ENCODE measurements around the gene PRR33.

DNA sequence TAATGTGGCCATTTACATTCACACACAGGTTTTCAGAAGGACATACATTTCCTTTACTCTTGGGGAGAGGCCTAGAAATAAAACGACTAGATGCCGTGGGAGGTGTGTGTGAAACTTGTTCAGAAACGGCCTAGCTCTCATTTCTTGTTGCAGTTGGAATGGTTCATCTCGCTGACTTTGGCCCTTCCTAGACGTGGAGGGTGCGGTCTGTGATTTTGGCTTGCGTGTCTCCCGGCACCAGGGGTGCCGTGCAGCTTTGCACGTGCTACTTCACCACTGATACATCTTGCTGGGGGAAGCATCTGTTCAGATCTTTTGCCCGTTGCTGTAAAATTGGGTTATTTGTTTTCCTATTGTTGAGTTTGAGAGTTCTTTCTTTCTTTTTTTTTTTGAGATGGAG lies 3.1 kb upstream of the PRR33 start:
- TF ChIP-seq ZNF274 (IDR thresholded peaks at IDR 0.05; ENCODE audit: low read depth, low read length) (no peak), SUZ12 (IDR thresholded peaks at IDR 0.05; ENCODE audit: extremely low read depth, insufficient read depth, insufficient read length) (no peak)
